Neural progenitor cell (in vitro differentiated cells): Measurements from ENCODE around the gene MEGF9. TPM values are rescaled to one million over a fixed set of nuclear protein-coding genes. Genes with fewer than 3 reads are reported as not detected.
"Not testable (repeated sequence)": the region's sequence is repeated elsewhere in the genome, so short reads cannot be mapped to it uniquely, and the experiment has no call there.

Experiments
- DNase-seq: peaks from one replicate; pipeline ENCODE4 v3.0.0-alpha.2; 2016; ENCODE audit warnings: low spot score
- H2AFZ ChIP-seq: fragments of 200-600 bp; sonication (generic); replicated peaks from 2 replicates; pipeline ENCODE4 v1.6.1; 2016; ENCODE audit warnings: antibody characterized with exemption
- H3F3A ChIP-seq: fragments of 200-600 bp; sonication (generic); 2 replicates; pipeline ENCODE4 v1.6.1; 2016; ENCODE audit warnings: antibody characterized with exemption, low read depth
- H3K27ac ChIP-seq: fragments of 200-600 bp; sonication (generic); 2 replicates; pipeline ENCODE4 v1.5.1; 2016; ENCODE audit warnings: mild to moderate bottlenecking
- H3K27me3 ChIP-seq: fragments of 200-600 bp; sonication (generic); 2 replicates; pipeline ENCODE4 v1.6.1; 2016; ENCODE audit warnings: mild to moderate bottlenecking, moderate library complexity
- H3K36me3 ChIP-seq: fragments of 200-600 bp; sonication (generic); 2 replicates; pipeline ENCODE4 v1.5.1; 2016
- H3K4me1 ChIP-seq: fragments of 200-600 bp; sonication (generic); 2 replicates; pipeline ENCODE4 v1.6.1; 2016; ENCODE audit warnings: mixed run types
- H3K4me2 ChIP-seq: fragments of 200-600 bp; sonication (generic); 2 replicates; pipeline ENCODE4 v1.6.1; 2016
- H3K4me3 ChIP-seq: fragments of 200-600 bp; sonication (generic); 2 replicates; pipeline ENCODE4 v1.5.1; 2016
- H3K79me2 ChIP-seq: fragments of 200-600 bp; sonication (generic); 2 replicates; pipeline ENCODE4 v1.6.1; 2016; ENCODE audit warnings: low read depth
- H3K9ac ChIP-seq: fragments of 200-600 bp; sonication (generic); 2 replicates; pipeline ENCODE4 v1.6.1; 2016
- H3K9me3 ChIP-seq: fragments of 200-600 bp; sonication (generic); 2 replicates; pipeline ENCODE4 v1.5.1; 2016; ENCODE audit warnings: low read depth
- H4K20me1 ChIP-seq: fragments of 200-600 bp; sonication (generic); 2 replicates; pipeline ENCODE4 v1.6.1; 2016; ENCODE audit warnings: low read depth
- H3K27ac Mint-ChIP-seq: 3 replicates; pipeline ENCODE4 v1.8.0; 2021; ENCODE audit warnings: mixed read lengths
- H3K27me3 Mint-ChIP-seq: 2 replicates; pipeline ENCODE4 v1.8.0; 2022; ENCODE audit warnings: low read depth, mild to moderate bottlenecking, inconsistent platforms, moderate library complexity, mixed read lengths; ENCODE audit not compliant: insufficient read depth
- H3K36me3 Mint-ChIP-seq: 3 replicates; pipeline ENCODE4 v1.8.0; 2021; ENCODE audit warnings: mixed read lengths
- H3K4me1 Mint-ChIP-seq: 3 replicates; pipeline ENCODE4 v1.8.0; 2021; ENCODE audit warnings: mixed read lengths
- H3K4me3 Mint-ChIP-seq: 3 replicates; pipeline ENCODE4 v1.8.0; 2021; ENCODE audit warnings: mild to moderate bottlenecking, moderate library complexity, mixed read lengths
- H3K9me3 Mint-ChIP-seq: 3 replicates; pipeline ENCODE4 v1.8.0; 2020; ENCODE audit warnings: mixed read lengths
- CTCF ChIP-seq: fragments of 200-600 bp; sonication (generic); IDR thresholded peaks from 2 replicates; pipeline ENCODE4 v1.5.1; 2017; ENCODE audit warnings: antibody characterized with exemption, mild to moderate bottlenecking
- EZH2 ChIP-seq: fragments of 200-600 bp; sonication (generic); IDR thresholded peaks from 2 replicates; pipeline ENCODE4 v1.6.1; 2017; ENCODE audit warnings: antibody characterized with exemption, mild to moderate bottlenecking, moderate library complexity
- EZH2phosphoT487 ChIP-seq: fragments of 200-600 bp; sonication (generic); IDR thresholded peaks from 2 replicates; pipeline ENCODE4 v1.6.1; 2017; ENCODE audit warnings: antibody characterized with exemption
- total RNA-seq: library from RNA; depleted of rRNA; stranded (reverse); fragments of >200 nt; gene quantifications from 2 replicates; pipeline ENCODE4 v1.2.3, GENCODE V29; 2015; ENCODE audit warnings: low replicate concordance

MEGF9 gene
- total RNA-seq, 1 donor from 2014 or later, result 6.2 TPM

GRCh38 chr9:120635011-120635410, 79.3 kb downstream of the MEGF9 start:
- H3K79me2 ChIP-seq, result no peaks in the 10 kb centered on the region
- no peak overlapping the region for H3K27ac ChIP-seq
- Mint-ChIP-seq H3K27ac (no peak overlapping the region), H3K4me1 (no peaks in the 10 kb centered on the region), H3K27me3 (peaks cover 3% of the 10 kb centered on the region), H3K36me3 (peaks cover 17% of the 10 kb centered on the region), H3K9me3 (peaks cover 20% of the 10 kb centered on the region), H3K4me3 (no peak overlapping the region)
- peaks cover 11% of the 10 kb centered on the region for H3K9me3 ChIP-seq
- no peak overlapping the region for H2AFZ ChIP-seq
- H3K4me1 ChIP-seq, result no peaks in the 10 kb centered on the region
- TF ChIP-seq EZH2, result no peak
- no peak for TF ChIP-seq CTCF
- no peak for TF ChIP-seq EZH2phosphoT487
- H3F3A ChIP-seq, result no peaks in the 10 kb centered on the region
- DNase-seq, result no peak
- H3K4me3 ChIP-seq, result no peak overlapping the region
- H3K9ac ChIP-seq, result no peak overlapping the region
- no peaks in the 10 kb centered on the region for H4K20me1 ChIP-seq
- no peaks in the 10 kb centered on the region for H3K27me3 ChIP-seq
- no peak overlapping the region for H3K4me2 ChIP-seq
- peaks cover 7% of the 10 kb centered on the region for H3K36me3 ChIP-seq

GRCh38 chr9:120630333-120630732, 83.9 kb downstream of the MEGF9 start:
- Histone ChIP-seq H3K4me1 (no peaks in the 10 kb centered on the region), H3K27ac (no peak overlapping the region), H4K20me1 (no peaks in the 10 kb centered on the region), H3K4me2 (no peak overlapping the region), H3K79me2 (no peaks in the 10 kb centered on the region), H3K36me3 (peaks cover 7% of the 10 kb centered on the region), H3K9me3 (peaks cover 7% of the 10 kb centered on the region), H3K27me3 (no peaks in the 10 kb centered on the region), H3F3A (no peaks in the 10 kb centered on the region), H3K9ac (no peak overlapping the region), H3K4me3 (no peak overlapping the region), H2AFZ (no peak overlapping the region)
- Mint-ChIP-seq H3K27ac (no peak overlapping the region), H3K27me3 (no peaks in the 10 kb centered on the region), H3K9me3 (peaks cover 7% of the 10 kb centered on the region), H3K4me1 (peaks cover 4% of the 10 kb centered on the region), H3K4me3 (no peak overlapping the region), H3K36me3 (peaks cover 4% of the 10 kb centered on the region)
- no peak for TF ChIP-seq CTCF
- TF ChIP-seq EZH2phosphoT487, result no peak
- no peak for TF ChIP-seq EZH2
- no peak for DNase-seq

GRCh38 chr9:120628925-120629497, 85.3 kb downstream of the MEGF9 start:
- H3K27me3 Mint-ChIP-seq, H3K36me3 ChIP-seq, H3K4me1 Mint-ChIP-seq, H3F3A ChIP-seq, H3K9ac ChIP-seq, H3K36me3 Mint-ChIP-seq, H3K9me3 Mint-ChIP-seq, H3K4me3 ChIP-seq, H4K20me1 ChIP-seq, H3K4me2 ChIP-seq, H3K4me3 Mint-ChIP-seq, H2AFZ ChIP-seq, H3K27ac Mint-ChIP-seq, H3K4me1 ChIP-seq, H3K27ac ChIP-seq, H3K9me3 ChIP-seq, H3K27me3 ChIP-seq, DNase-seq, H3K79me2 ChIP-seq: not testable (repeated sequence)

GRCh38 chr9:120628207-120628924, 85.9 kb downstream of the MEGF9 start:
- Mint-ChIP-seq H3K27ac (no peak overlapping the region), H3K9me3 (no peaks in the 10 kb centered on the region), H3K4me3 (no peak overlapping the region), H3K4me1 (peaks cover 10% of the 10 kb centered on the region), H3K27me3 (peaks cover 3% of the 10 kb centered on the region), H3K36me3 (no peaks in the 10 kb centered on the region)
- H3K4me3 ChIP-seq, result no peak overlapping the region
- H2AFZ ChIP-seq, result no peak overlapping the region
- TF ChIP-seq EZH2phosphoT487 (no peak), CTCF (no peak), EZH2 (no peak)
- no peaks in the 10 kb centered on the region for H3K4me1 ChIP-seq
- H3K27me3 ChIP-seq, result no peaks in the 10 kb centered on the region
- H3F3A ChIP-seq, result peaks cover 3% of the 10 kb centered on the region
- H3K9ac ChIP-seq, result no peak overlapping the region
- H3K4me2 ChIP-seq, result no peak overlapping the region
- no peak overlapping the region for H3K27ac ChIP-seq
- H3K36me3 ChIP-seq, result no peaks in the 10 kb centered on the region
- no peaks in the 10 kb centered on the region for H3K9me3 ChIP-seq
- no peak for DNase-seq
- H3K79me2 ChIP-seq, result no peaks in the 10 kb centered on the region
- H4K20me1 ChIP-seq, result no peaks in the 10 kb centered on the region
